Loucy (cell line): Measurements from ENCODE around the gene MATR3.

Experiments used
- H2AFZ ChIP-seq: fragments of 200-600 bp; sonication (generic); 2 replicates; pipeline ENCODE4 v1.6.0; 2016; ENCODE audit warnings: antibody characterized with exemption, mild to moderate bottlenecking, low read length, moderate library complexity
- H3F3A ChIP-seq: fragments of 200-600 bp; 2 replicates; pipeline ENCODE4 v1.6.0; 2016; ENCODE audit warnings: antibody characterized with exemption, low read depth, mild to moderate bottlenecking
- H3K27me3 ChIP-seq: fragments of 200-600 bp; sonication (generic); 2 replicates; pipeline ENCODE4 v1.6.1; 2014; ENCODE audit warnings: low read length, mild to moderate bottlenecking; ENCODE audit not compliant: insufficient read depth, poor library complexity, severe bottlenecking
- H3K36me3 ChIP-seq: fragments of 200-600 bp; sonication (generic); 2 replicates; pipeline ENCODE4 v1.6.1; 2016; ENCODE audit warnings: low read length; ENCODE audit not compliant: insufficient read depth
- H3K4me1 ChIP-seq: fragments of 200-600 bp; sonication (generic); 2 replicates; pipeline ENCODE4 v1.5.1; 2014; ENCODE audit warnings: low read length, mild to moderate bottlenecking; ENCODE audit not compliant: insufficient read depth, poor library complexity, severe bottlenecking
- H3K4me2 ChIP-seq: fragments of 200-600 bp; sonication (generic); 2 replicates; pipeline ENCODE4 v1.6.0; 2014; ENCODE audit warnings: antibody characterized with exemption, low read length, low read depth, mild to moderate bottlenecking; ENCODE audit not compliant: poor library complexity, severe bottlenecking
- H3K4me3 ChIP-seq: fragments of 200-600 bp; sonication (generic); 2 replicates; pipeline ENCODE4 v1.5.1; 2014; ENCODE audit warnings: low read length, mild to moderate bottlenecking, mixed read lengths; ENCODE audit not compliant: poor library complexity, severe bottlenecking
- H3K79me2 ChIP-seq: fragments of 200-600 bp; sonication (generic); 2 replicates; pipeline ENCODE4 v1.6.1; 2014; ENCODE audit warnings: low read length; ENCODE audit not compliant: insufficient read depth
- H3K9ac ChIP-seq: fragments of 200-600 bp; sonication (generic); 2 replicates; pipeline ENCODE4 v1.6.0; 2014; ENCODE audit warnings: mild to moderate bottlenecking, low read depth, low read length, moderate library complexity; ENCODE audit not compliant: poor library complexity, severe bottlenecking
- H3K9me2 ChIP-seq: fragments of 200-600 bp; sonication (generic); replicated peaks from 2 replicates; pipeline ENCODE4 v1.6.1; 2016; ENCODE audit warnings: low read depth, low read length, mixed read lengths
- H3K9me3 ChIP-seq: fragments of 200-600 bp; sonication (generic); 2 replicates; pipeline ENCODE4 v1.6.1; 2014; ENCODE audit warnings: mild to moderate bottlenecking, antibody characterized with exemption, low read length, low read depth; ENCODE audit not compliant: insufficient read depth
- H4K20me1 ChIP-seq: fragments of 200-600 bp; sonication (generic); 2 replicates; pipeline ENCODE4 v1.6.0; 2014; ENCODE audit warnings: antibody characterized with exemption, low read length, mild to moderate bottlenecking; ENCODE audit not compliant: insufficient read depth, poor library complexity, severe bottlenecking
- EZH2phosphoT487 ChIP-seq: fragments of 200-600 bp; IDR thresholded peaks from 2 replicates; pipeline ENCODE4 v1.6.1; 2018; ENCODE audit warnings: antibody characterized with exemption, mild to moderate bottlenecking, moderate library complexity, borderline replicate concordance
- TF ChIP-seq, protein P1 (sequence below): fragments of 200-600 bp; sonication (generic); conservative IDR thresholded peaks from 2 replicates; pipeline ENCODE4 v1.5.1; 2014; ENCODE audit warnings: mild to moderate bottlenecking, antibody characterized with exemption, low read length

The MATR3 gene, protein sequence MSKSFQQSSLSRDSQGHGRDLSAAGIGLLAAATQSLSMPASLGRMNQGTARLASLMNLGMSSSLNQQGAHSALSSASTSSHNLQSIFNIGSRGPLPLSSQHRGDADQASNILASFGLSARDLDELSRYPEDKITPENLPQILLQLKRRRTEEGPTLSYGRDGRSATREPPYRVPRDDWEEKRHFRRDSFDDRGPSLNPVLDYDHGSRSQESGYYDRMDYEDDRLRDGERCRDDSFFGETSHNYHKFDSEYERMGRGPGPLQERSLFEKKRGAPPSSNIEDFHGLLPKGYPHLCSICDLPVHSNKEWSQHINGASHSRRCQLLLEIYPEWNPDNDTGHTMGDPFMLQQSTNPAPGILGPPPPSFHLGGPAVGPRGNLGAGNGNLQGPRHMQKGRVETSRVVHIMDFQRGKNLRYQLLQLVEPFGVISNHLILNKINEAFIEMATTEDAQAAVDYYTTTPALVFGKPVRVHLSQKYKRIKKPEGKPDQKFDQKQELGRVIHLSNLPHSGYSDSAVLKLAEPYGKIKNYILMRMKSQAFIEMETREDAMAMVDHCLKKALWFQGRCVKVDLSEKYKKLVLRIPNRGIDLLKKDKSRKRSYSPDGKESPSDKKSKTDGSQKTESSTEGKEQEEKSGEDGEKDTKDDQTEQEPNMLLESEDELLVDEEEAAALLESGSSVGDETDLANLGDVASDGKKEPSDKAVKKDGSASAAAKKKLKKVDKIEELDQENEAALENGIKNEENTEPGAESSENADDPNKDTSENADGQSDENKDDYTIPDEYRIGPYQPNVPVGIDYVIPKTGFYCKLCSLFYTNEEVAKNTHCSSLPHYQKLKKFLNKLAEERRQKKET

DNA sequence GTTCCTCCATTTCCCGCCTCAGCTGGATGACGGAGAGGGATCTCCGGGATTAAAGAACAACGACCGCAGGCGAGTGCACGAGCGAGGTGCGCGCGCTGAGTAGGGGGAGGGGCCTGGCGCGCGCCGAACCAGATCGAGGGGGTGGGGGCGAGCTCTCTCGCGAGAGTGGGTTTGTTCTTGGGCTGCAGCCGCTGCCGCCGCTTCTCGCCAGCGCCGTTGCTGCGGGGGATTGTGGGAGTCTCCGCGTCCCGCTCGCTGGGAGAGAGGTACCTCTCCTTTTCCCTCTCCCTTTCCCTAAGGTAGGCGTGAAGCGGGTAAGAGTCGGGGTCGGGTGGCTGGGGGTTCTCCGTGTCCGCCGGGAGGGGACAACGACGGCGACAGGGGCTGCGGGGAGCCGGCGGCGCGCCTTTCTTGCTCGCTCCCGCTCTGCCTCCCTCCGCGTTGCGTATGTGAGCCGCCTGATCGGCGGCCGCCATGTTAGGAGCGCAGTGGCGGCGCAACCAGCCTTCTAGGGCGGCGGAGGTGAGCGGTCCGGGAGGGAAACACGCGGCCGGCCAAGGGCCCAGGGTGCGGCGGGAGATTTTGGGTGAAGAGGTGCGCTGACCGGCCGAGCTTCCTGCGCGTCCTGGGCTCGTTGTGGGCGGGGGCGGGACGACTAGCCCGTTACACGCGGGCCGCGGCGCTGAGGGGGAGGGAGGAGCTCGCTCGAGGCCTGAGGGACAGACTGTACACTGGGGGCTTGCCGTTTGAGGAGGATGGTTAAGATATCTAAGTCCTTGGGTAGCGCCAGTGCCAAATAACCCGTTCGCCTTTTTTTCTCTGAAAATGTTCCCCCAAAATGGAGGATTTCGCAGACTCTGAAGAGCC, at the start of gene MATR3:
Gene MATR3 (plus strand): TSS at position 234 of the 867 bp plus-strand sequence. CDS start 13,676 bp downstream, outside the sequence.
- peak within 1 kb of the TSS; percentile 97 for H2AFZ ChIP-seq
- H4K20me1 ChIP-seq, result peaks cover 46% of the 10 kb centered on the region

DNA sequence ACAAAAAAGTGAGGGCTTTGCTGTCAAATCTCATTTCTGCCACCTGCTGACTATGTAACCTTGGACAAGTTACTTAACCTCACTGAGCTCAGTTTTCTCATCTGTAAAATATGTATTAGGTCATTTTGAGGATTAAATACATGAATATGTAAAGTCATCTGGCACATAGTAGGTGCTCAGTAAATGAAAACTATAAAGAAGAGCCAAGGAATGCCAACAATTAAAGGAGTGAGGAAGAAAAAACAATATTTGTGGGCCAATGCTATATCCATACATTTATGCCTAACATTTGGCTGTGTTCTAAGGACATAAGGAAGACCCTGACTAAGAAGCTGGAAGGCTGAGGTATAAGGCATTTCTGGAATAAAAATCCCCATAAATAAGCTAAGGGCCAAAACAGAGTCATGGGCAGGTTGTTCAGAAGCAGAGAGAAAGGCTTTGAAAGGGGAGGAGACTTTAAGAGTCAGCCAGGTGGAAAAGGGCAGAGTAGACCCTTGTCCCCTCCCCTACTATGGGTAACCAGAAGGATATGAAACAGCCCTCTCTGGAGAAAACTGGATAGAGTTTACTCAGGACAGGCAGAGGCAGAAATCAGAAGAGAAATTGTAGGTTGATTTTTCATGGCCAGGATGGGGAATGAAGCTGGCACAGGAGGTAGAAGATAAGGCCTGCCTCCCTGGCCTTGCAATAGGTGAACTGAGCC, 47.8 kb upstream of the MATR3 start:
- H2AFZ ChIP-seq, result peak overlapping the region; percentile 61
- TF ChIP-seq, protein P1, sequence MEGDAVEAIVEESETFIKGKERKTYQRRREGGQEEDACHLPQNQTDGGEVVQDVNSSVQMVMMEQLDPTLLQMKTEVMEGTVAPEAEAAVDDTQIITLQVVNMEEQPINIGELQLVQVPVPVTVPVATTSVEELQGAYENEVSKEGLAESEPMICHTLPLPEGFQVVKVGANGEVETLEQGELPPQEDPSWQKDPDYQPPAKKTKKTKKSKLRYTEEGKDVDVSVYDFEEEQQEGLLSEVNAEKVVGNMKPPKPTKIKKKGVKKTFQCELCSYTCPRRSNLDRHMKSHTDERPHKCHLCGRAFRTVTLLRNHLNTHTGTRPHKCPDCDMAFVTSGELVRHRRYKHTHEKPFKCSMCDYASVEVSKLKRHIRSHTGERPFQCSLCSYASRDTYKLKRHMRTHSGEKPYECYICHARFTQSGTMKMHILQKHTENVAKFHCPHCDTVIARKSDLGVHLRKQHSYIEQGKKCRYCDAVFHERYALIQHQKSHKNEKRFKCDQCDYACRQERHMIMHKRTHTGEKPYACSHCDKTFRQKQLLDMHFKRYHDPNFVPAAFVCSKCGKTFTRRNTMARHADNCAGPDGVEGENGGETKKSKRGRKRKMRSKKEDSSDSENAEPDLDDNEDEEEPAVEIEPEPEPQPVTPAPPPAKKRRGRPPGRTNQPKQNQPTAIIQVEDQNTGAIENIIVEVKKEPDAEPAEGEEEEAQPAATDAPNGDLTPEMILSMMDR, result no peak
- no peak for TF ChIP-seq EZH2phosphoT487
- H3K4me2 ChIP-seq, result peak overlapping the region; percentile 50

More for the DNA sequence above, at the start of gene MATR3:
- peaks cover 25% of the 10 kb centered on the region for H3K4me1 ChIP-seq
- H3K9me3 ChIP-seq, result no peaks in the 10 kb centered on the region
- H3K9me2 ChIP-seq, result no peaks in the 10 kb centered on the region
- H3K27me3 ChIP-seq, result peaks cover 11% of the 10 kb centered on the region
- H3F3A ChIP-seq, result no peaks in the 10 kb centered on the region
- no peaks in the 10 kb centered on the region for H3K36me3 ChIP-seq
- TF ChIP-seq, protein P1, result no peak
- TF ChIP-seq EZH2phosphoT487, result no peak
- H3K79me2 ChIP-seq, result peaks cover 56% of the 10 kb centered on the region
- peak within 1 kb of the TSS; percentile 90 for H3K4me2 ChIP-seq
- H3K4me3 ChIP-seq, result peak within 1 kb of the TSS; percentile 95
- H3K9ac ChIP-seq, result peak within 1 kb of the TSS; percentile 99

DNA sequence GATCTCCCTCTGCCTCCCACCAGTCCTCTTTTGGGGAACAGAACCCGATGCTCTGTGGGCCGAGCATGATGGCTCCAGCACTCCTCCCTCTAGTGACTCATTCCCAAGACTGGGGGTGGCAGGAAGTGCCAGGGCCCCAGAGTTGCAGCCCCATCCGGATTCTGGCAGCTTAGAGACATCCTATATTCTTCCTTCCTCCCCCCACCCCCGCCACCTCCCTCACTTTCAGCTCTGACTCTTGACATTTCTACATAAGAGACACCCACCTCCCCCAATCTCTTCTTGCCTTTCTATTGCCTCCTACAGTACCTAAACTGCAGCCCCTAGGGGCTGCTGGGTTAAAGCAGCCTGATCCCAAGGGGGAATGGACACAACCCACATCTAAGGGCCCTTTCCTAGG, 47.1 kb upstream of the MATR3 start:
- Histone ChIP-seq H3K4me3 (peak overlapping the region; percentile 44), H3K9me2 (no peaks in the 10 kb centered on the region), H3K9ac (peak overlapping the region; percentile 26), H2AFZ (peak overlapping the region; percentile 61), H3K79me2 (no peaks in the 10 kb centered on the region), H3K27me3 (no peaks in the 10 kb centered on the region), H3K9me3 (no peaks in the 10 kb centered on the region), H4K20me1 (no peaks in the 10 kb centered on the region), H3F3A (no peaks in the 10 kb centered on the region), H3K4me2 (peak overlapping the region; percentile 50), H3K4me1 (peaks cover 26% of the 10 kb centered on the region), H3K36me3 (no peaks in the 10 kb centered on the region)
- TF ChIP-seq EZH2phosphoT487, result no peak
- TF ChIP-seq, protein P1, result no peak

More for the DNA sequence above, 47.8 kb upstream of the MATR3 start:
- H3F3A ChIP-seq, result no peaks in the 10 kb centered on the region
- no peaks in the 10 kb centered on the region for H3K27me3 ChIP-seq
- no peaks in the 10 kb centered on the region for H4K20me1 ChIP-seq
- no peaks in the 10 kb centered on the region for H3K9me2 ChIP-seq
- H3K9ac ChIP-seq, result peak overlapping the region; percentile 26
- no peaks in the 10 kb centered on the region for H3K36me3 ChIP-seq
- no peak overlapping the region for H3K4me3 ChIP-seq
- H3K9me3 ChIP-seq, result no peaks in the 10 kb centered on the region
- H3K4me1 ChIP-seq, result peaks cover 23% of the 10 kb centered on the region
- H3K79me2 ChIP-seq, result no peaks in the 10 kb centered on the region
